HepG2 (cell line): Measurements from ENCODE around the gene TTC5. TPM values are rescaled to one million over a fixed set of nuclear protein-coding genes. Genes with fewer than 3 reads are reported as not detected.

Experiments used
- ATAC-seq: fragments of 200-7000 bp; cut with Tn5 transposase; 3 replicates; pipeline ENCODE4 v1.9.1; 2020; ENCODE audit warnings: mild to moderate bottlenecking, moderate library complexity
- BruUV-seq: library from RNA; stranded (reverse); fragments of 400-500 nt; replicated peaks from 2 replicates; lab custom pipeline; 2021; lab: Mats Ljungman, UMichigan
- CTCF ChIA-PET: fragments of 300-600 bp; formaldehyde crosslinking; extraction: SDS; loops from one replicate; lab custom pipeline; 2021; ENCODE audit warnings: low total read pairs, inconsistent platforms, low intra/inter-chr PET ratio; lab: Yijun Ruan, JAX
- POLR2A ChIA-PET: fragments of 350-600 bp; sonication (Branson Sonifier 250); formaldehyde crosslinking; loops from one replicate; lab custom pipeline; 2020; ENCODE audit warnings: antibody characterized with exemption, inconsistent platforms; lab: Yijun Ruan, JAX
- DNase-seq: peaks from one replicate; pipeline ENCODE4 v3.0.0-alpha.2; 2015; ENCODE audit warnings: low spot score
- FAIRE-seq: peaks from 3 replicates; lab custom pipeline; 2011; peaks lifted over from hg19 to GRCh38; lab: Jason Lieb, UNC
- H2AFZ ChIP-seq: one replicate; pipeline ENCODE4 v1.6.1; 2011; ENCODE audit warnings: low read length, inconsistent platforms
- H3K27ac ChIP-seq: fragments of 300-600 bp; 3 replicates; pipeline ENCODE4 v1.8.0; 2011; ENCODE audit warnings: mixed run types, mild to moderate bottlenecking, mixed read lengths, low read length, inconsistent platforms; ENCODE audit not compliant: insufficient read depth; ENCODE audit errors: extremely low read length
- H3K27me3 ChIP-seq, 2 experiments: fragments of 200-600 bp in 1 of 2; 2 replicates in 1 of 2; 3 replicates in 1 of 2; pipeline versions ENCODE4 v1.6.0 to v1.8.0; 2011; ENCODE audit warnings: low read length in 2 of 2, mild to moderate bottlenecking in 2 of 2, moderate library complexity in 2 of 2, inconsistent platforms in 1 of 2; ENCODE audit not compliant: insufficient read depth in 2 of 2, control insufficient read depth in 1 of 2
- H3K36me3 ChIP-seq, 2 experiments: fragments of 200-600 bp in 1 of 2; replicated peaks in 1 of 2; 2 replicates in 1 of 2; 3 replicates in 1 of 2; pipeline versions ENCODE4 v1.5.1 to v1.8.0; 2011; ENCODE audit warnings: low read length in 2 of 2, inconsistent platforms in 1 of 2; ENCODE audit not compliant: insufficient read depth in 2 of 2, control insufficient read depth in 1 of 2
- H3K4me1 ChIP-seq: 2 replicates; pipeline ENCODE4 v1.5.1; 2012; ENCODE audit warnings: low read length, inconsistent platforms; ENCODE audit not compliant: insufficient read depth
- H3K4me2 ChIP-seq: 2 replicates; pipeline ENCODE4 v1.6.0; 2011; ENCODE audit warnings: low read depth, low read length, inconsistent platforms
- H3K4me3 ChIP-seq, 3 experiments: fragments of 200-600 bp in 1 of 3; sonication (generic), shearing (Covaris generic) in 1 of 3; replicated peaks in 1 of 3; 2 replicates each; pipeline ENCODE4 v1.5.1; 2011 to 2016; ENCODE audit warnings: low read length in 3 of 3, inconsistent platforms in 2 of 3, low read depth in 2 of 3, mild to moderate bottlenecking in 2 of 3, control low read depth in 1 of 3, mixed read lengths in 1 of 3; ENCODE audit not compliant: insufficient read depth in 1 of 3
- H3K79me2 ChIP-seq: one replicate; pipeline ENCODE4 v1.6.1; 2011; ENCODE audit warnings: low read length, inconsistent platforms; ENCODE audit not compliant: insufficient read depth
- H3K9ac ChIP-seq: 2 replicates; pipeline ENCODE4 v1.6.0; 2011; ENCODE audit warnings: mild to moderate bottlenecking, low read depth, low read length, inconsistent platforms; ENCODE audit not compliant: insufficient read depth
- H3K9me3 ChIP-seq: 2 replicates; pipeline ENCODE4 v1.5.1; 2012; ENCODE audit warnings: mild to moderate bottlenecking, low read length
- H4K20me1 ChIP-seq: 2 replicates; pipeline ENCODE4 v1.6.0; 2011; ENCODE audit warnings: inconsistent platforms, mild to moderate bottlenecking, low read length, moderate library complexity; ENCODE audit not compliant: insufficient read depth
- ARNT2 ChIP-seq: sonication (generic); formaldehyde crosslinking; IDR thresholded peaks from 2 replicates; pipeline ENCODE4 v1.8.0; 2022; ENCODE audit warnings: mild to moderate bottlenecking, low read depth, missing genetic modification reagents, moderate library complexity
- KLF9 ChIP-seq: IDR thresholded peaks from 2 replicates; pipeline ENCODE4 v1.6.1; 2016; ENCODE audit warnings: low read depth
- MXD4 ChIP-seq: IDR thresholded peaks from 2 replicates; pipeline ENCODE4 v1.6.1; 2016; ENCODE audit warnings: mild to moderate bottlenecking, missing biosample characterization, missing genetic modification reagents
- TBX2 ChIP-seq: sonication (generic); formaldehyde crosslinking; IDR thresholded peaks from 2 replicates; pipeline ENCODE4 v1.5.0; 2020; ENCODE audit warnings: missing genetic modification reagents, mild to moderate bottlenecking, borderline replicate concordance
- YY1 ChIP-seq: IDR thresholded peaks from 2 replicates; pipeline ENCODE4 v1.6.1; 2011; ENCODE audit warnings: low read length, low read depth, moderate library complexity, mild to moderate bottlenecking; ENCODE audit not compliant: insufficient read depth, insufficient replicate concordance
- ZFP36L1 ChIP-seq: sonication (generic); formaldehyde crosslinking; IDR thresholded peaks from 2 replicates; pipeline ENCODE4 v1.8.0; 2022; ENCODE audit warnings: mild to moderate bottlenecking, missing genetic modification reagents, moderate library complexity
- WGBS: methylation state at CpG from one replicate; pipeline ENCODE4 v1.1.6; 2017; ENCODE audit warnings: low lambda C conversion rate; 5-methylcytosine and 5-hydroxymethylcytosine counted together
- in situ Hi-C: cut with HindIII; loops from 2 replicates; pipeline ENCODE4 v1.10.0; 2017; ENCODE audit warnings: low pct_unique_long_range_greater_than_20kb; ENCODE audit not compliant: extremely low pct_ligation_motif_present
- intact Hi-C: fragments of 100-400 bp; cut with micrococcal nuclease; formaldehyde crosslinking; loops from one replicate; pipeline ENCODE4 v1.10.0; 2022; ENCODE audit not compliant: unreplicated experiment
- polyA plus RNA-seq, 8 experiments: library from polyadenylated mRNA; depleted of rRNA in 3 of 8; stranded (reverse) in 7 of 8; unstranded in 1 of 8; fragments of >200 nt; fragmentation: Illumina TruSeq in 4 of 8; extraction: Trizol in 4 of 8; gene quantifications; 2 replicates each; pipeline versions ENCODE4 v1.2.1 to v1.2.3, GENCODE V29; 2011 to 2016; ENCODE audit warnings: low read depth in 4 of 8, missing spikeins in 1 of 8, mixed read lengths in 1 of 8; ENCODE audit not compliant: insufficient read depth in 1 of 8
- total RNA-seq, 5 experiments: library from RNA; depleted of rRNA; stranded (reverse); fragments of >200 nt; fragmentation: Illumina TruSeq; extraction: Trizol; gene quantifications; 2 replicates each; pipeline ENCODE4 v1.2.3, GENCODE V29; 2016; ENCODE audit warnings: low read depth in 1 of 5
- TF ChIP-seq, protein P1 (sequence below): sonication (generic); formaldehyde crosslinking; IDR thresholded peaks from 2 replicates; pipeline ENCODE4 v1.4.0; 2020; ENCODE audit warnings: missing genetic modification reagents
- TF ChIP-seq, protein P2 (sequence below): sonication (generic); formaldehyde crosslinking; IDR thresholded peaks from 2 replicates; pipeline ENCODE4 v1.4.0; 2020; ENCODE audit warnings: missing genetic modification reagents, mild to moderate bottlenecking, borderline replicate concordance
- TF ChIP-seq, protein P3 (sequence below): sonication (generic); formaldehyde crosslinking; IDR thresholded peaks from 2 replicates; pipeline ENCODE4 v1.4.0; 2020; ENCODE audit warnings: missing genetic modification reagents
- TF ChIP-seq, protein P4 (sequence below): sonication (generic); formaldehyde crosslinking; IDR thresholded peaks from 2 replicates; pipeline ENCODE4 v1.5.1; 2020; ENCODE audit warnings: mild to moderate bottlenecking, missing genetic modification reagents, borderline replicate concordance

Gene TTC5
- total and polyA plus RNA-seq, 2 of the 13 experiments (the other 11 are each of a cell fraction or from before 2014, with no cell fraction given) = 8.7 to 28.5 TPM

DNA sequence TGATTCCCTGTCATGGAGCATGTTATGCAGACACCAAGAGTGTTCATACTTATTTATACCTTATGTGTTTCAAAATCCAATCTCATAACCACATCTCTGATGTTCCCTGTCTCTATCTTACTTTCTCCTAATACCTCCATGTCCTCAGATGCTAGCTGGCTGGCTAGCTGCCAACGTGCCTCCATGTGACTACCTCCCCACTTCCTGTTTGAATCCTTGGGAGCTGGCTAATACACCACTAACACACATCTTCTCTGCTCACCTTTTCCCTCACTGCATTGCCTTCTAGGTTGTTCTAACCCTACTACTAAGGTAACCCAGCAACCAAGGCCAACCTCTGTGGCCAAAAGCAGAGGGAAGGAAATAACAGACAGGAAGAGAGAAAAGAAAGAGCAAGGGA lies 27.3 kb downstream of the TTC5 start:
- H3K36me3 ChIP-seq = no peaks in the 10 kb centered on the region
- CTCF ChIA-PET = no interaction called here
- POLR2A ChIA-PET = no interaction called here
- TF ChIP-seq, protein P1, sequence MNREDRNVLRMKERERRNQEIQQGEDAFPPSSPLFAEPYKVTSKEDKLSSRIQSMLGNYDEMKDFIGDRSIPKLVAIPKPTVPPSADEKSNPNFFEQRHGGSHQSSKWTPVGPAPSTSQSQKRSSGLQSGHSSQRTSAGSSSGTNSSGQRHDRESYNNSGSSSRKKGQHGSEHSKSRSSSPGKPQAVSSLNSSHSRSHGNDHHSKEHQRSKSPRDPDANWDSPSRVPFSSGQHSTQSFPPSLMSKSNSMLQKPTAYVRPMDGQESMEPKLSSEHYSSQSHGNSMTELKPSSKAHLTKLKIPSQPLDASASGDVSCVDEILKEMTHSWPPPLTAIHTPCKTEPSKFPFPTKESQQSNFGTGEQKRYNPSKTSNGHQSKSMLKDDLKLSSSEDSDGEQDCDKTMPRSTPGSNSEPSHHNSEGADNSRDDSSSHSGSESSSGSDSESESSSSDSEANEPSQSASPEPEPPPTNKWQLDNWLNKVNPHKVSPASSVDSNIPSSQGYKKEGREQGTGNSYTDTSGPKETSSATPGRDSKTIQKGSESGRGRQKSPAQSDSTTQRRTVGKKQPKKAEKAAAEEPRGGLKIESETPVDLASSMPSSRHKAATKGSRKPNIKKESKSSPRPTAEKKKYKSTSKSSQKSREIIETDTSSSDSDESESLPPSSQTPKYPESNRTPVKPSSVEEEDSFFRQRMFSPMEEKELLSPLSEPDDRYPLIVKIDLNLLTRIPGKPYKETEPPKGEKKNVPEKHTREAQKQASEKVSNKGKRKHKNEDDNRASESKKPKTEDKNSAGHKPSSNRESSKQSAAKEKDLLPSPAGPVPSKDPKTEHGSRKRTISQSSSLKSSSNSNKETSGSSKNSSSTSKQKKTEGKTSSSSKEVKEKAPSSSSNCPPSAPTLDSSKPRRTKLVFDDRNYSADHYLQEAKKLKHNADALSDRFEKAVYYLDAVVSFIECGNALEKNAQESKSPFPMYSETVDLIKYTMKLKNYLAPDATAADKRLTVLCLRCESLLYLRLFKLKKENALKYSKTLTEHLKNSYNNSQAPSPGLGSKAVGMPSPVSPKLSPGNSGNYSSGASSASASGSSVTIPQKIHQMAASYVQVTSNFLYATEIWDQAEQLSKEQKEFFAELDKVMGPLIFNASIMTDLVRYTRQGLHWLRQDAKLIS (CRISPR knock-in tag) = no peak
- TF ChIP-seq KLF9 (CRISPR knock-in tag) (no peak), YY1 (no peak), ZFP36L1 (CRISPR knock-in tag) (no peak), ARNT2 (CRISPR knock-in tag) (no peak), MXD4 (CRISPR knock-in tag) (no peak), TBX2 (no peak)
- TF ChIP-seq, protein P2, sequence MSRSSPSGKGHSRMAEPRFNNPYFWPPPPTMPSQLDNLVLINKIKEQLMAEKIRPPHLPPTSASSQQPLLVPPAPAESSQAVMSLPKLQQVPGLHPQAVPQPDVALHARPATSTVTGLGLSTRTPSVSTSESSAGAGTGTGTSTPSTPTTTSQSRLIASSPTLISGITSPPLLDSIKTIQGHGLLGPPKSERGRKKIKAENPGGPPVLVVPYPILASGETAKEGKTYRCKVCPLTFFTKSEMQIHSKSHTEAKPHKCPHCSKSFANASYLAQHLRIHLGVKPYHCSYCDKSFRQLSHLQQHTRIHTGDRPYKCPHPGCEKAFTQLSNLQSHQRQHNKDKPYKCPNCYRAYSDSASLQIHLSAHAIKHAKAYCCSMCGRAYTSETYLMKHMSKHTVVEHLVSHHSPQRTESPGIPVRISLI (CRISPR knock-in tag) = no peak
- TF ChIP-seq, protein P3, sequence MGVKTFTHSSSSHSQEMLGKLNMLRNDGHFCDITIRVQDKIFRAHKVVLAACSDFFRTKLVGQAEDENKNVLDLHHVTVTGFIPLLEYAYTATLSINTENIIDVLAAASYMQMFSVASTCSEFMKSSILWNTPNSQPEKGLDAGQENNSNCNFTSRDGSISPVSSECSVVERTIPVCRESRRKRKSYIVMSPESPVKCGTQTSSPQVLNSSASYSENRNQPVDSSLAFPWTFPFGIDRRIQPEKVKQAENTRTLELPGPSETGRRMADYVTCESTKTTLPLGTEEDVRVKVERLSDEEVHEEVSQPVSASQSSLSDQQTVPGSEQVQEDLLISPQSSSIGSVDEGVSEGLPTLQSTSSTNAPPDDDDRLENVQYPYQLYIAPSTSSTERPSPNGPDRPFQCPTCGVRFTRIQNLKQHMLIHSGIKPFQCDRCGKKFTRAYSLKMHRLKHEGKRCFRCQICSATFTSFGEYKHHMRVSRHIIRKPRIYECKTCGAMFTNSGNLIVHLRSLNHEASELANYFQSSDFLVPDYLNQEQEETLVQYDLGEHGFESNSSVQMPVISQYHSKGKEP (CRISPR knock-in tag) = no peak
- TF ChIP-seq, protein P4, sequence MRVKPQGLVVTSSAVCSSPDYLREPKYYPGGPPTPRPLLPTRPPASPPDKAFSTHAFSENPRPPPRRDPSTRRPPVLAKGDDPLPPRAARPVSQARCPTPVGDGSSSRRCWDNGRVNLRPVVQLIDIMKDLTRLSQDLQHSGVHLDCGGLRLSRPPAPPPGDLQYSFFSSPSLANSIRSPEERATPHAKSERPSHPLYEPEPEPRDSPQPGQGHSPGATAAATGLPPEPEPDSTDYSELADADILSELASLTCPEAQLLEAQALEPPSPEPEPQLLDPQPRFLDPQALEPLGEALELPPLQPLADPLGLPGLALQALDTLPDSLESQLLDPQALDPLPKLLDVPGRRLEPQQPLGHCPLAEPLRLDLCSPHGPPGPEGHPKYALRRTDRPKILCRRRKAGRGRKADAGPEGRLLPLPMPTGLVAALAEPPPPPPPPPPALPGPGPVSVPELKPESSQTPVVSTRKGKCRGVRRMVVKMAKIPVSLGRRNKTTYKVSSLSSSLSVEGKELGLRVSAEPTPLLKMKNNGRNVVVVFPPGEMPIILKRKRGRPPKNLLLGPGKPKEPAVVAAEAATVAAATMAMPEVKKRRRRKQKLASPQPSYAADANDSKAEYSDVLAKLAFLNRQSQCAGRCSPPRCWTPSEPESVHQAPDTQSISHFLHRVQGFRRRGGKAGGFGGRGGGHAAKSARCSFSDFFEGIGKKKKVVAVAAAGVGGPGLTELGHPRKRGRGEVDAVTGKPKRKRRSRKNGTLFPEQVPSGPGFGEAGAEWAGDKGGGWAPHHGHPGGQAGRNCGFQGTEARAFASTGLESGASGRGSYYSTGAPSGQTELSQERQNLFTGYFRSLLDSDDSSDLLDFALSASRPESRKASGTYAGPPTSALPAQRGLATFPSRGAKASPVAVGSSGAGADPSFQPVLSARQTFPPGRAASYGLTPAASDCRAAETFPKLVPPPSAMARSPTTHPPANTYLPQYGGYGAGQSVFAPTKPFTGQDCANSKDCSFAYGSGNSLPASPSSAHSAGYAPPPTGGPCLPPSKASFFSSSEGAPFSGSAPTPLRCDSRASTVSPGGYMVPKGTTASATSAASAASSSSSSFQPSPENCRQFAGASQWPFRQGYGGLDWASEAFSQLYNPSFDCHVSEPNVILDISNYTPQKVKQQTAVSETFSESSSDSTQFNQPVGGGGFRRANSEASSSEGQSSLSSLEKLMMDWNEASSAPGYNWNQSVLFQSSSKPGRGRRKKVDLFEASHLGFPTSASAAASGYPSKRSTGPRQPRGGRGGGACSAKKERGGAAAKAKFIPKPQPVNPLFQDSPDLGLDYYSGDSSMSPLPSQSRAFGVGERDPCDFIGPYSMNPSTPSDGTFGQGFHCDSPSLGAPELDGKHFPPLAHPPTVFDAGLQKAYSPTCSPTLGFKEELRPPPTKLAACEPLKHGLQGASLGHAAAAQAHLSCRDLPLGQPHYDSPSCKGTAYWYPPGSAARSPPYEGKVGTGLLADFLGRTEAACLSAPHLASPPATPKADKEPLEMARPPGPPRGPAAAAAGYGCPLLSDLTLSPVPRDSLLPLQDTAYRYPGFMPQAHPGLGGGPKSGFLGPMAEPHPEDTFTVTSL (CRISPR knock-in tag) = no peak

More for the DNA sequence above, 27.3 kb downstream of the TTC5 start:
- intact Hi-C loops (no loop called here), in situ Hi-C loops (no loop called here)
- BruUV-seq = no TSS peak
- 74% methylated on average over 1 of the region's 1 CpG for WGBS
- Histone ChIP-seq H3K4me2 (no peak overlapping the region), H3K27me3 (no peaks in the 10 kb centered on the region), H3K79me2 (no peaks in the 10 kb centered on the region), H3K4me1 (peaks cover 18% of the 10 kb centered on the region), H3K9ac (no peak overlapping the region), H2AFZ (no peak overlapping the region), H3K27ac (no peak overlapping the region), H3K9me3 (peaks cover 22% of the 10 kb centered on the region), H3K4me3 (no peak overlapping the region), H4K20me1 (no peaks in the 10 kb centered on the region)
- ATAC-seq (no peak), FAIRE-seq (no peak), DNase-seq (no peak)
